ENCODE results near the gene HSPA12B.
"Not testable (repeated sequence)": the region's sequence is repeated elsewhere in the genome, so short reads cannot be mapped to it uniquely, and the experiment has no call there.

HSPA12B gene

DNA sequence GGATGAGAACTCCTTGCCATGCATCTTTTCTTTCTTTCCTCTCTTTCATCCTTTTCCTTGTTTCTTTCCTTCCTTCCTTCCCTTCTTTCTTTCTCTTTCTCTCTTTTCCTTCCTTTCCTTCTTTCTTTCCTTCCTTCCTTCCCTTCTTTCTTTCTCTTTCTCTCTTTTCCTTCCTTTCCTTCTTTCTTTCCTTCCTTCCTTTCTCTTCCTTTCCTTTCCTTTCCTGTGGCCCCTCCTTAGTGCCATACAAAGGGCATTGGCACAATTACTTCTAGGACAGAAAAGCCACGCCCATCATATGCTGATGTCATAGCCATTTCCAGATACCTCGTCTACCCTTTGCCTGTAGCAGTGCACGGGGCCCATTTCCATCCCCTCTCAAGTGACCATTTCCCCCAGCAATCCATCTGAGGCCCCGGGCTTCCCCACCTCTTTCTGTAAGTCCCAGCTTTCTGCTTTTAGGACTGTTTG is 56.2 kb downstream of the HSPA12B start:
- no peak for DNase-seq

DNA sequence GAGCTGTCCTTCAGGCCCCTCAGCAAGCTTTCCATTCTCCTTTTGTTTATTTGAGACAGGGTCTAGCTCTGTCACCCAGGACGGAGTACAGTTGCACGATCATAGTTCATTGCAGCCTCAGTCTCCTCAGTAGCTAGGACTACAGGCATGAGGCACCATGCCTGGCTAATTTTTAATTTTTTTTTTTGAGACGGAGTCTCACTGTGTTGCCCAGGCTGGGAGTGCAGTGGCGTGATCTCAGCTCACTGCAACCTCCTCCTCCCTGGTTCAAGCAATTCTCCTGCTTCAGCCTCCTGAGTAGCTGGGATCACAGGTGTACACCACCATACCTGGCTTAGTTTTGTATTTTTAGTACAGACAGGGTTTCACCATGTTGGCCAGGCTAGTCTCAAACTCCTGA is 56.7 kb downstream of the HSPA12B start:
- DNase-seq: not testable (repeated sequence)

DNA sequence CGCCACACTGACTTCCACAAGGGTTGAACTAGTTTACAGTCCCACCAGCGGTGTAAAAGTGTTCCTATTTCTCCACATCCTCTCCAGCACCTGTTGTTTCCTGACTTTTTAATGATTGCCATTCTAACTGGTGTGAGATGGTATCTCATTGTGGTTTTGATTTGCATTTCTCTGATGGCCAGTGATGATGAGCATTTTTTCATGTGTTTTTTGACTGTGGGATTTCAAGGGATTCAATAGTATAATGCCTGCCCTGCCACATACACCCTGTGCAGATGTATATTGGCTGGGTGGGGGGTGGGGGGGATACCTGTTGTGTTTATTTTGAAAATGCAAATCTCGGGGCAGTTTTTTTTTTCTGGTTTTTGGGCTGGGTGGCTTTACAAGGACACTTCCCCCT is 61.7 kb downstream of the HSPA12B start:
- DNase-seq: not testable (repeated sequence)

DNA sequence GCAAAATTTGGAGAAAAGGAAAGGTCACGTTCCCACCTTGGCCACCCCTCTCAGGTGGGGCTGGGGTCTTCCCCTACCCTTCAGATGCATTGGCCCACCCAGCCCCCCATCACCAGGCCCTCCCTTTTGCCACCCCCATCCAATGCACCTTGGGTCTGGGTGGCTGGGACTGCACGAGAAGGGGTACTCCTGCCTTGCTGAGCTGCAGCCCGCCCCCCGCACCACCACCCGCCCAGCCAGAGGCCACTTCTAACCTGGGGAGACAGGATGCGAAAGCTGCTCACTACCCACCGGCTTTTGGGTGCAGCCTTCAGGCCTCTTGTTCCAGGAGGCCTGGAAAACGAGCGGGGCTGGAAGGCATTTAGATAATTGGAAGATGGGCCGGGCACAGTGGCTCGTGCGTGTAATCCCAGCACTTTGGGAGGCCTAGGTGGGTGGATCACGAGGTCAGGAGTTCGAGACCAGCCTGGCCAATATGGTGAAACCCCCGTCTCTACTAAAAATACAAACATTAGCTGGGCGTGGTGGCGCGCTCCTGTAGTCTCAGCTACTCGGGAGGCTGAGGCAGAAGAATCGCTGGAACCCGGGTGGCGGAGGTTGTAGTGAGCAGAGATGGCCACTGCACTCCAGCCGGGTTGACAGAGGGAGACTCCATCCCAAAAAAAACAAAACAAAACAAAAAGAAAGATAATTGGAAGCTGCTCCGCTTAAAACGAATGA is 62.4 kb downstream of the HSPA12B start:
- DNase-seq: no peak

DNA sequence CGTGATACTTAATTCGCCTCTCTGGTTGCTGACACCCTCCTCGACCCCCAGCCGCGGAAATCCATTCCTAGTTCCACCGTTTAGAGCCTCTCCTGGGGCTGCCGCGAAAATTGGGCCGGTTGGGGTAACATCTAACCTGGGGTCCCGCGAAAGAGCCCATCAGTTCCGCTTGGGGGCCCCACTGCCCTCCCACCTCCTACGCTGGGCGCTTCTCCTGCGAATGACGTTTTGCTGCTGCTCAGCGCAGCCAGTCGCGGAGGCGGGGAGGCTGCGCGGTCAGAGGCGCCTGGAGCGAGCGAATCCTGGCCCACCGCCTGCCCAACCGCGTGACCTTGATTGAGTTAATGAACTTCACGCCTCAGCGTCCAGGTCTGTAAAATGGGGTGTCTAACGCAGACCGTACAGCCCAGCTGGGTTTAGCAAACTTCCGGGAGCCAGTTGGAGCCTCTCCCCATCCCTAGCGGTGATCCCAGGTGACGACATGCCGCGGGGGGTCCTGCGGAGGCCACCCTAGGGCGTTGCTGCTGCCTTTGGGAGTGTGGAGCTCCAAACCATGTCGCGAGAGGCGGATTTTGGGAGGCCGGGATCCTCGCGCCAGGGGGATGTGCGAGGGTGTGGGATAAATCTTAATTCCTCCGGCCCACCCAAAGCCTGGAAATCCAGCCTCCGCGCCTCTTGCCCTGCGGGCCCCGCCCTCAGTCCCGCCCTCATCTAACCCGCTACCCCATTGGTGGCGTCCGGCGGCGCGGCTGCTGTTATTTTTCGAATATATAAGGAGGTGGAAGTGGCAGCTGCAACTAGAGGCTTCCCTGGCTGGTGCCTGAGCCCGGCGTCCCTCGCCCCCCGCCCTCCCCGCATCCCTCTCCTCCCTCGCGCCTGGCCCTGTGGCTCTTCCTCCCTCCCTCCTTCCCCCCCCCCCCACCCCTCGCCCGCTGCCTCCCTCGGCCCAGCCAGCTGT is 63.3 kb downstream of the HSPA12B start, which contains the start of gene CDC25B:
TSS of gene CDC25B (plus strand) at position 800 of the 958 bp plus-strand sequence. CDS start 222 bp downstream, outside the sequence.
- peak; percentile 91 for DNase-seq

DNA sequence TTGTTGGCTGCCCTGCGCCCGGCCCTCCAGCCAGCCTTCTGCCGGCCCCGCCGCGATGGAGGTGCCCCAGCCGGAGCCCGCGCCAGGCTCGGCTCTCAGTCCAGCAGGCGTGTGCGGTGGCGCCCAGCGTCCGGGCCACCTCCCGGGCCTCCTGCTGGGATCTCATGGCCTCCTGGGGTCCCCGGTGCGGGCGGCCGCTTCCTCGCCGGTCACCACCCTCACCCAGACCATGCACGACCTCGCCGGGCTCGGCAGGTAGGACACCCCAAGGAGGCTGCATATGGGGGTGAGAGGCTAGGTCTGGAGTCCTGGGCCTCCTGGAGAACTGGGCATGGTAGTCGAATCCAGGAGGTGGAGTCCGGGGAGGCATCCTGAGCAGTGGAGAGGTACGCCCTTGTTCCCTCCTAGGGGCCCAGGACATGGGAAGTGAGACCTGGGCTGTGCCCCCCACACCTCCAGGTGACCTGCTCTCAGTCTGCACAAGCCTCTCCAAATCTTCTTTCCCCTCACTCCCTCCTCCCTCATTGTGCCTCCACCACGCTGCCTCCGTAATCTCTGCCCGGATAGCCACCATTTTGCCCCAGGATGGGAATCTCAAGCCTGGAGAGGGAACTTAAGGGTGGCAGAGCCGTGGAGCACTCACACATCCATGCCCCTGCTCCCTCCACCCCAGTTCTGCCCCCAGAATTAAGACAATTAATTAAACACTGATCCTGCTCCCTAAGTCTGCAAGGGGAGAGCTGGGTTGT is 64.2 kb downstream of the HSPA12B start:
- DNase-seq: no peak

DNA sequence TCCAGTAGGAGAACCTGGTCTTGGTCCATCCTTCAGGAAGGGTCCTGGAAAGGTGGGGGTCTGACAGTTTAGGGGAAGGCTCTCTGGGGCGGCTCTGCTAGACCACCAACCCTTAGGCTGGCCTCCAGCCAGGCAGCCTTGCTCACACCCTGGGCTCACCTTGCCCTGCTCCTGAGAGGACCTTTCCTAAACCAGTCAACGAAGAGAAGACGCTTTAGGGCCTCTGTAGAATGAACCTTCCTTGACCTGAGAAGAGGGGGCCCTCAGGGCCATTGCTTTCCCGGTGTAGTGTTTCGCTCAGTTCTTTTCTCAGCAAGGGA is 64.7 kb downstream of the HSPA12B start:
- no peak for DNase-seq

DNA sequence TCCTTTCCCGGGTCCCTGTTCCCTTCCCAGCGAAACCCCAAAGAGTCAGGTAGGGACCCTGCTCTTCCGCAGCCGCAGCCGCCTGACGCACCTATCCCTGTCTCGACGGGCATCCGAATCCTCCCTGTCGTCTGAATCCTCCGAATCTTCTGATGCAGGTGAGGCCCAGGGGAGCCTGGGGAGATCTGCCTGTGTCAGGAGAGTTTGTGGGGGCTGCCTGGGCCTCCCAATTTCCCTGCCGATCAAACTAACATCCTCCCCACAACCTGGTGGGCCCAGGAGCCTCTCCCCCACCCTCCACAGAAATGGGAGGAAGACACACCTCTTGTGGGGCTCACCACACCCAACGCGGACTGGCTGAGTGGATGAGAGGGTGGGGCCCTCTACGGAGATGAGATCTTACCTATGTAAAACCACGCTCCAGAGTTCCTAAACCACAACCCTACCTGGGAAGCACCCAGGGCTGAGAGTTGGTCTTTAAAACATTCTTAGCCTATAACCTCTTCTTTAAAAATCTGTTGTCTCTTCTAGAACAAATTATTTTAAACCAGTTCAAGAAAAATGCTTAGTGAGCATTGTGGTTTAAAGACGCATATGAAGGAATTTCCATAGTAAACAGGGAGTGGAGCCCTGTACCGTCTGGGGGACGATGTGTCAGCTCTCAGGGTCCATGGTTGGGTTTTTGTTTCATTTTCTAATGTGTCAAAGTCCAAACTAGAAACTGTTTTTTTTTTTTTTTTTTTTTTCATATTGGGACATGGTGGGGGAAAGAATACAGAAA is 65.3 kb downstream of the HSPA12B start:
- DNase-seq: no peak

DNA sequence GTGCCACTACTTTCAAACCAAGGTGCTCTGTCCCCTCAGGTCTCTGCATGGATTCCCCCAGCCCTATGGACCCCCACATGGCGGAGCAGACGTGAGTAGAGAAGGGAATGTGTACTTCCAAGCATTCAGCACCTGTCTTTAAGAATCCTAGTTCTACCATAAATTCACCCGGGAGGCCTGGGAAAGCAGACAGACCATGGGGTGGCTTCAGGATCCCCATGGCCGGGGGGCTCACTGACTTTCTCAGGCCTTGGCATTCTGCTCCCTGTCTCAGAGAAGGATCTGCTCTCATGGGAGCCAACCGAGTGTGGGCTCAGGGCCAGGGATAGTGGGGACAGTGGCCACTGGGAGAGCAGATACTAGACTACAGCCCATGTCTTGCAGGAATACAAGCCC is 65.9 kb downstream of the HSPA12B start:
- DNase-seq: no peak

DNA sequence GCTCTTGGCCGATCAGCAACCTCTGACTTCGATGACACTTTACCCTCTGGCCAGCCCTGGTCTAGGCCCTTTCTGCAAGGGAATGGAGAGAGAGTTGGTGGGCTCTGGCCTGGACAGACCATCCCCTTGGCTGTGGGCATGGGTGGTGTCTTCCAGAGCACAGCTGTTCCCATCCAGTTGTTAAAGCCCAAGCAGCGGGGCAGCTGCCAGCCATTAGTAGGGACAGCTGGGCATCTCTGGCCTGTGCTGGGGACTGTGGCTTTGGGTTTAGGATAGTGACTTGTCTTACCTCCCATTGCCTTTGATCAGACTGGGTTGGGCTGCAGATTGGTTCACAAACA is 66.4 kb downstream of the HSPA12B start:
- DNase-seq: no peak

DNA sequence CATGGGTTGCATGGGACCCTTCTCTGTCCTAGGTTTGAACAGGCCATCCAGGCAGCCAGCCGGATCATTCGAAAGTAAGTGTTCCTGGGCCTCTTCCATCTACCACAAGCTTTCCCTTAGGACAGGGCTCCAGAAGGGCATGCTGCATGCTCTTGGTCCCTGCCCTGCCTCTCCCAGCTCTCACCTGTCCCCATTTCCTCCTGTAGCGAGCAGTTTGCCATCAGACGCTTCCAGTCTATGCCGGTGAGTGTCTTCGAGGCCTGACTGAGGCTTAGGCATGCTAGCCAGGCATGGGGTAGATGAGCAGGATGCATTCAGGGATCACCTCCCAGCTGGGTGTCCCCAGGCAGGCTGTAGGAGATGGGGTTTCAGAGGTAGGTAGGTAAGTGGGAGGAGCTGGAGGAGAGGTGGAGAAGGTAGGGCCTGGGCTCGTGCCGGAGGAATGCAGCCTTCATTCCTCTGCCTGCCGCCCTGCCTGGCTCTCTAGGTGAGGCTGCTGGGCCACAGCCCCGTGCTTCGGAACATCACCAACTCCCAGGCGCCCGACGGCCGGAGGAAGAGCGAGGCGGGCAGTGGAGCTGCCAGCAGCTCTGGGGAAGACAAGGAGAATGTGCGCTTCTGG is 67.9 kb downstream of the HSPA12B start:
- DNase-seq: no peak

DNA sequence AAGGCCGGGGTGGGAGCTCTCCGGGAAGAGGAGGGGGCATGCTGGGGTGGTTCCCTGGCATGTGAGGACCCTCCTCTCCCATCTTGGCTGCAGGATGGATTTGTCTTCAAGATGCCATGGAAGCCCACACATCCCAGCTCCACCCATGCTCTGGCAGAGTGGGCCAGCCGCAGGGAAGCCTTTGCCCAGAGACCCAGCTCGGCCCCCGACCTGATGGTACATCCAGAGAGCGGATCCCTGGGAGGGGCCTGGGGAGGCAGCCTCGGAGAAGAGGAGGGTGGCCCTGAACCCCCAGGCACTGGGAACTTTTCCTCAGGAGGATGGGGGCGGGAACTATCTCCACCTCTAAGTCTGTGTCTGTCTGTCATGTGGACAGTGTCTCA is 68.4 kb downstream of the HSPA12B start:
- no peak for DNase-seq

DNA sequence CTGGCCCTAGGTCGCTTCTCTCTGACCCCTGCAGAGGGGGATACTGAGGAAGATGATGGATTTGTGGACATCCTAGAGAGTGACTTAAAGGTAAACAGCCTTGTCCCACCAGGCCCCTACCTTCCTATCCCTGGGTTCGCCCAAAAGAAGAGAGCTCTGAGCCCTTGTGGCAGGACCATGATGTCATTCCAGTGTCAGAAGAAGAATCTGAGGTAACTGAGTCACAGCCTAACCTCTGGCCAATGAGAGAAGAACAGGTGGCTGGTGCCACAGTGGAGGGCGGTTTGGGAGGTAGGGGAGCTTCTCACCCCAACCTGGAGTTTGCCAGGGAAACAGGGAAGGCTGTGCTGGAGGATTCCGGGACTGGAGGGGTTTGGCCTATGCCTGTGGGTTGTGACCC is 68.8 kb downstream of the HSPA12B start:
- DNase-seq: no peak

DNA sequence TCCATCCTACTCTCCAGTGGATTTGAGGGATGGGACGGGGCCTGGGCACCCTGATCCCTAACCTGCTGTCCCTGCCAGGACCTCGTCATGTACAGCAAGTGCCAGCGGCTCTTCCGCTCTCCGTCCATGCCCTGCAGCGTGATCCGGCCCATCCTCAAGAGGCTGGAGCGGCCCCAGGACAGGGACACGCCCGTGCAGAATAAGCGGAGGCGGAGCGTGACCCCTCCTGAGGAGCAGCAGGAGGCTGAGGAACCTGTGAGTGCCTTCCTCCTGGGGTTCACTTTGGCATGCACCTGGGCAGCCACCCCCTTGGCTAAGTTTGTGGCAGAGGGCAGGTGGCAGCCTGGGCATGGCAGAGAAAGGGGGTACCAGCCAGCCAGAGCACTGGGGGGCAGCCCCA is 69.4 kb downstream of the HSPA12B start:
- no peak for DNase-seq
